Activated naive CD8-positive, alpha-beta T cell treated with anti-CD3 and anti-CD28 coated beads, Interleukin-2, amount 50 U/mL, for 24 hours (primary cell): ENCODE data around the gene MCC.

Experiments
- ATAC-seq: fragments of 150-1000 bp; cut with Tn5 transposase; one replicate; pipeline ENCODE4 v1.10.0; 2021
- DNase-seq: peaks from one replicate; pipeline ENCODE4 v3.0.0; 2021
- H3K27ac Mint-ChIP-seq: one replicate; pipeline ENCODE4 v1.8.0; 2021; ENCODE audit warnings: mild to moderate bottlenecking, mixed read lengths
- H3K27me3 Mint-ChIP-seq: one replicate; pipeline ENCODE4 v1.8.0; 2021; ENCODE audit warnings: mixed read lengths
- H3K36me3 Mint-ChIP-seq: one replicate; pipeline ENCODE4 v1.8.0; 2021; ENCODE audit warnings: low read depth, mixed read lengths
- H3K4me1 Mint-ChIP-seq: one replicate; pipeline ENCODE4 v1.8.0; 2021; ENCODE audit warnings: mixed read lengths
- H3K4me3 Mint-ChIP-seq: one replicate; pipeline ENCODE4 v1.8.0; 2021; ENCODE audit warnings: mild to moderate bottlenecking, moderate library complexity, mixed read lengths
- H3K9me3 Mint-ChIP-seq: one replicate; pipeline ENCODE4 v1.8.0; 2021; ENCODE audit warnings: mixed read lengths

Gene MCC

GRCh38 chr5:113038714-113039113 lies 449.5 kb downstream of the MCC start:
- no peak for DNase-seq
- no peak for ATAC-seq

GRCh38 chr5:113038136-113038535 lies 450.1 kb downstream of the MCC start:
- no peak for ATAC-seq
- Mint-ChIP-seq H3K27ac (no peak overlapping the region), H3K4me1 (peaks cover 2% of the 10 kb centered on the region), H3K9me3 (no peaks in the 10 kb centered on the region), H3K27me3 (no peaks in the 10 kb centered on the region), H3K36me3 (no peaks in the 10 kb centered on the region), H3K4me3 (no peak overlapping the region)
- no peak for DNase-seq

More at GRCh38 chr5:113038714-113039113, 449.5 kb downstream of the MCC start:
- H3K9me3 Mint-ChIP-seq, result no peaks in the 10 kb centered on the region
- no peaks in the 10 kb centered on the region for H3K36me3 Mint-ChIP-seq
- H3K4me3 Mint-ChIP-seq, result no peak overlapping the region
- H3K4me1 Mint-ChIP-seq, result peaks cover 2% of the 10 kb centered on the region
- no peak overlapping the region for H3K27ac Mint-ChIP-seq
- no peaks in the 10 kb centered on the region for H3K27me3 Mint-ChIP-seq

DNA sequence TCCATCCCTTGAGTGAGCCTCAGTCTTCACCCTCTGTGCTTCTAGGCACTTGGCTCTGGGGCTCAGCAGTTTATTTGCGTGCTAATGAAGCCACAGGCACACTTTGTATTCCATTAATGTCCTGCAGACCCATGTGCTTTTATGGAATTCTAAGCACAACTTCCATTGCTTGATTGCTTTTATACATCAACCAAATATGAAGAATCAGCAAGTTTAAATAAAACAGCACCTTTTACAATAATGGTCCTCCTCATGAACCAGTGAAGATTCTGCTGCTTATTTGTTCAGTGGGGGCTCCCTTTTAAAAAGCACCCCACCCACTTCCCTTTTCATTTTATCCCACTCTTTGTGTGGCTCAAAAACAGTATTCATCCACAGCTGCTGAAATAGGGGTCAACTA lies 451.4 kb downstream of the MCC start:
- H3K4me3 Mint-ChIP-seq, result no peak overlapping the region
- ATAC-seq (no peak), DNase-seq (no peak)
- peaks cover 5% of the 10 kb centered on the region for H3K4me1 Mint-ChIP-seq
- H3K36me3 Mint-ChIP-seq, result no peaks in the 10 kb centered on the region
- no peaks in the 10 kb centered on the region for H3K27me3 Mint-ChIP-seq
- H3K27ac Mint-ChIP-seq, result no peak overlapping the region
- no peaks in the 10 kb centered on the region for H3K9me3 Mint-ChIP-seq

- DNase-seq (no peak), ATAC-seq (no peak)
- Mint-ChIP-seq H3K27me3 (no peaks in the 10 kb centered on the region), H3K27ac (no peak overlapping the region), H3K4me3 (no peak overlapping the region), H3K4me1 (peaks cover 5% of the 10 kb centered on the region), H3K36me3 (no peaks in the 10 kb centered on the region), H3K9me3 (no peaks in the 10 kb centered on the region)
Measured at GRCh38 chr5:113036321-113036720, 451.9 kb downstream of the MCC start.

DNA sequence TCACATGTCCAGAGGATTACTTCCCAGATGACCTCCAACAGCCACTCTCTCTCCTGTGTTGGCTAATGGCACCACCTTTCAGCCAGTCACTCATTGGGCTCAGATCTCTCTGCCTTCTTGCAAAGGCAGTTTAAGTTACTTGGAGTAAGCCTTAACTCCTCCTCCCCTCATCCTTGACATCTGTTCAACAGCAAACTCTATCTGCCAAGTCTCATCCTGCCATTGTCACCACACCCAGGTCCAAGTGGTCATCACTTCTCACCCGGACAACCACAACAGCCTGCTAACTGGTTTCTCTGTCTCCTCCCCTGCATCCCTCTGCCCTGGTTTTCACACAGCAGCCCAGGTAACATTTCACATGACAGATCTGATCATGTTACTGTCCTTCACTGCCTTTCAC lies 453.2 kb downstream of the MCC start:
- Mint-ChIP-seq H3K9me3 (no peaks in the 10 kb centered on the region), H3K4me1 (peaks cover 5% of the 10 kb centered on the region), H3K27me3 (no peaks in the 10 kb centered on the region), H3K36me3 (no peaks in the 10 kb centered on the region), H3K4me3 (no peak overlapping the region), H3K27ac (no peak overlapping the region)
- ATAC-seq (no peak), DNase-seq (no peak)

- Mint-ChIP-seq H3K27ac (no peak overlapping the region), H3K36me3 (peaks cover 3% of the 10 kb centered on the region), H3K4me1 (peaks cover 5% of the 10 kb centered on the region), H3K27me3 (no peaks in the 10 kb centered on the region), H3K9me3 (no peaks in the 10 kb centered on the region), H3K4me3 (no peak overlapping the region)
- ATAC-seq (peak; percentile 64), DNase-seq (no peak)
Measured at GRCh38 chr5:113034182-113034773, 454.0 kb downstream of the MCC start.

GRCh38 chr5:113031557-113031956 lies 456.7 kb downstream of the MCC start:
- Mint-ChIP-seq H3K4me1 (peaks cover 5% of the 10 kb centered on the region), H3K27me3 (no peaks in the 10 kb centered on the region), H3K4me3 (no peak overlapping the region), H3K36me3 (peaks cover 17% of the 10 kb centered on the region), H3K9me3 (no peaks in the 10 kb centered on the region), H3K27ac (no peak overlapping the region)
- ATAC-seq (no peak), DNase-seq (no peak)

- peaks cover 5% of the 10 kb centered on the region for H3K4me1 Mint-ChIP-seq
- H3K27ac Mint-ChIP-seq, result no peak overlapping the region
- ATAC-seq, result no peak
- peaks cover 17% of the 10 kb centered on the region for H3K36me3 Mint-ChIP-seq
- no peaks in the 10 kb centered on the region for H3K27me3 Mint-ChIP-seq
- no peak overlapping the region for H3K4me3 Mint-ChIP-seq
- H3K9me3 Mint-ChIP-seq, result no peaks in the 10 kb centered on the region
- DNase-seq, result no peak
Measured at GRCh38 chr5:113031104-113031503, 457.1 kb downstream of the MCC start.

DNA sequence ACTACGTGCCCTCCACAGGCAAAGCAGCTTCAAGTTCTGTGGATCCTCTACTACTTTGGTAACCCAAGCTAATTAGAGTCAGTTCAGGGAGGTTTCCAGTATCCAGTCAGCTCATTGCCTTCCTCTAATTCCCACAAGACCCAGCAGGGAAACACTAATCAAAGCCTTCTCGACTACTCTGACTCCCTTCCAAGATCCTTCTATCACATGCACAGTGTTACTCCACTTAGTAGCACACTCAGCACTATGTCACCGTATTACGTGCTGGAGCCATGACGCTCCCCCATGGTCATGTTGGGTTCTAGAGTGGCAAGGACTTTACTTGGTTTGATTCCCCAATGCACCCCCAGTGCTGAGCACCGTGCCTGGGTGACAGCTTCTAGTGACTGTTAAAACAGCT lies 458.6 kb downstream of the MCC start:
- DNase-seq, result no peak

DNA sequence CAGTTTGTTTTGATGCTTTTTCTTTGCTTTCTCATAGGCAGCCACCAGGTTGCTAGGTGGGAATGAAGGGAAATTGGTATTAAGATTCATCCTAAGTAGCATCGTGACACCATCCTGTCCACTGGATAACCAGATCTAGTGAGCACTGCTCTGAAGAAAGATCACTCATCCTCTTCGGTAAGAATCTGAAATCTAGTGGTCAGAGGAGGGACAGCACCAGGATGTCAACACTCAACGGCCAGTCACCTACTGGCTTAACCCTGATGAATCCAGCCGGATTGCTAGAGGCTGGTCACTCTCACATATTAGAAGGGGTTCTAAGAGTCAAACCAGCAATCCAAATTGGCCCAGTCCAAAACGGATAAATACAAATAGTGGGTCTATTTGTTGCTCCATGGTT lies 460.8 kb downstream of the MCC start:
- Mint-ChIP-seq H3K27me3 (no peaks in the 10 kb centered on the region), H3K4me1 (peaks cover 11% of the 10 kb centered on the region), H3K27ac (no peak overlapping the region), H3K9me3 (no peaks in the 10 kb centered on the region), H3K4me3 (no peak overlapping the region), H3K36me3 (peaks cover 28% of the 10 kb centered on the region)
- ATAC-seq (no peak), DNase-seq (no peak)

More for the DNA sequence above, 458.6 kb downstream of the MCC start:
- Mint-ChIP-seq H3K4me3 (no peak overlapping the region), H3K4me1 (peaks cover 3% of the 10 kb centered on the region), H3K9me3 (no peaks in the 10 kb centered on the region), H3K36me3 (peaks cover 22% of the 10 kb centered on the region), H3K27me3 (no peaks in the 10 kb centered on the region), H3K27ac (no peak overlapping the region)
- no peak for ATAC-seq

- no peak for DNase-seq
- Mint-ChIP-seq H3K4me3 (no peak overlapping the region), H3K27me3 (no peaks in the 10 kb centered on the region), H3K27ac (no peak overlapping the region), H3K9me3 (no peaks in the 10 kb centered on the region), H3K36me3 (peaks cover 28% of the 10 kb centered on the region), H3K4me1 (peaks cover 15% of the 10 kb centered on the region)
- ATAC-seq, result no peak
Measured at GRCh38 chr5:113027015-113027414, 461.2 kb downstream of the MCC start.

DNA sequence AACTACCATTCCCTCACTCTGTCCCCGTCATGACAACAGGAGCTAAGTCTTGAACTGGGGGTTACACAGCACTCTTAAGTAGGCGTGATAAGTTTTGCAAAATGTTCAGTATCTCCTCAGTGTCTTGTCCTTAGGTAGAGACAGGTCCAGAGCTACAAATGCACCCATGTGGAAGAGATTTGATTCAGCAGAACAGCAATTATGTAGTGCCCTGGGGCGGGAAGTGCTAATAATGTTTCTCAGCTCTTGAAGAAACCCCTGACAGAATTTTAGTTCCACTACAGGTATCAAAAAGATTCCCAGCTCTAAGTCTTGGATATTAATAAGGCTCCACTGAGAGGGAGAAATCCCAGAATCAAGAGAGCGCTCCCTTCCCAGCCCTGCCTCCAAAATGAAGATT lies 462.0 kb downstream of the MCC start:
- H3K9me3 Mint-ChIP-seq, result no peaks in the 10 kb centered on the region
- no peak overlapping the region for H3K27ac Mint-ChIP-seq
- no peak overlapping the region for H3K4me3 Mint-ChIP-seq
- DNase-seq, result no peak
- peaks cover 22% of the 10 kb centered on the region for H3K4me1 Mint-ChIP-seq
- ATAC-seq, result no peak
- peaks cover 29% of the 10 kb centered on the region for H3K36me3 Mint-ChIP-seq
- H3K27me3 Mint-ChIP-seq, result no peaks in the 10 kb centered on the region

DNA sequence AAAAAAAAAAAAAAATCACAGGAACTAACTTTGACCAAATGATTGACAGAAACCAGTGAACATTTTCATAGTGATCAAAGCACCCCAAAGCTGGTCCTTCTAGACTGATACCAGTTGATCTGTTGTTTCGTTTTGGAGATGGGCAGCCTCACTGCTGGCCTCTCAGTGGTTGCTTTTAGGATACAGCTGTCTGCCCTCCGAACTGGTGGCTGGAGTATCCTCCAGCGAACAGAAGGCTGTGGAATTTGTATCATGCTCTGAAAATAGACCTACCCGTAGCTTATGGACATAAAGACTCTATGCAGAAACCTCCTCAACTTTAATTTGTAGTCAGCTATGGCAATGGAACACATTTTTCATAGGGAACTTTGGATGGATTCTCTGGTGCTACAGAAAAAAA lies 462.7 kb downstream of the MCC start:
- no peak overlapping the region for H3K27ac Mint-ChIP-seq
- H3K27me3 Mint-ChIP-seq, result no peaks in the 10 kb centered on the region
- no peak for DNase-seq
- peaks cover 29% of the 10 kb centered on the region for H3K4me1 Mint-ChIP-seq
- H3K9me3 Mint-ChIP-seq, result no peaks in the 10 kb centered on the region
- H3K36me3 Mint-ChIP-seq, result peaks cover 34% of the 10 kb centered on the region
- H3K4me3 Mint-ChIP-seq, result no peak overlapping the region
- no peak for ATAC-seq

DNA sequence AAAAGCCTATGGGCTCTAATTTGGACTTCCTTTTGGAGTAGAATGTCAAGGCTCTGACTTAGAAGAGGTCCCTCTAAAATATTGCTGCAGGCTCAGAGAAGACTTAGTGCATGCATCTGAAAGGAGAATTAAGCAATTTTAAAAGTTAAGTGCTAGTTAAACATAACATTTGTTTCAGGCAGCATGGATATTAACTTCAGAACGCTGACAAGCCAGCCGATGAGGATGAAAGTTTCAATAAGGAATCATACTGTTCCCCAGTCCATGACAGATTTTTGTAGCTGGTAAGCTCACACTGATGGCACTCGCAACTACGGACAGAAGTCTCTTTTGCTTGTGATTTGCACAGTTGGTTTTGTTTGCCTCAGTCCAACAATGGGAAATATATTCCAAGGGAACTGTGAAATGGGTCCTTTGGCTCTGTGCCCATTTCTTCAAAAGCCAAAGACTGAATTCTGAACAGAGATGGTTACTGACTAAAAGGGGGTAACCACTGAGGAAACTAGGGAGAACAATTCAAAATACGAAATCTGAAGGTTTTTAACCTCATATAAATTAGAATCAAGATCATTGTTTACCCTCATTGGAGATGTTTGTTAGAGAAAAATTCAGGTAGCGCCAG lies 464.1 kb downstream of the MCC start:
- H3K27ac Mint-ChIP-seq, result no peak overlapping the region
- H3K4me1 Mint-ChIP-seq, result peaks cover 41% of the 10 kb centered on the region

DNA sequence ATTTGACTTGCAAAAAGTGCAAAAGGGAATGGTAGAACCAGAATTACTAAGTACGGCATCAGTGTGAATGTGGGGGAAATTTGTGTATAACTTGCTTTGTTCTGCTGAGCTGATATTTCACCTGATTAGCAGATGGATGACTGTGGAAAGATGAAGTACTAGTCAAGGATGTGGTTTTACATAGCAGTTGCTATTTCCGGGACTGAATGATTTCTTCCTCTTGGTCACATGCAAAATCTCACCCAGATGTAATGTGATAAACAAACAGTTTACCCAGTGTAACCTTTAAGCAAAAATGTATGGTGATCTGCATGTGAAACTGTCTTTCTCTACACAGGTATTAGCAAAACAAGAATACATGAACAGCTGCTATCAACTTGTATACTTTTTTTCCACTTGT lies 465.6 kb downstream of the MCC start:
- H3K27ac Mint-ChIP-seq, result peak overlapping the region; percentile 32
- no peak for DNase-seq
- no peaks in the 10 kb centered on the region for H3K27me3 Mint-ChIP-seq
- peaks cover 36% of the 10 kb centered on the region for H3K36me3 Mint-ChIP-seq
- no peak overlapping the region for H3K4me3 Mint-ChIP-seq
- ATAC-seq, result peak; percentile 73
- no peaks in the 10 kb centered on the region for H3K9me3 Mint-ChIP-seq
- peaks cover 47% of the 10 kb centered on the region for H3K4me1 Mint-ChIP-seq

More for the DNA sequence above, 464.1 kb downstream of the MCC start:
- Mint-ChIP-seq H3K36me3 (peaks cover 38% of the 10 kb centered on the region), H3K27me3 (no peaks in the 10 kb centered on the region), H3K9me3 (no peaks in the 10 kb centered on the region), H3K4me3 (no peak overlapping the region)
- ATAC-seq, result no peak
- DNase-seq, result no peak
